ENCODE data around the gene DOCK4.

GRCh38 chr7:111785076-111785475, 421.1 kb downstream of the DOCK4 start:
- no peak for TF ChIP-seq CTCF (IDR thresholded peaks at IDR 0.05; ENCODE audit: control extremely low read depth in 1 of 3, insufficient read depth in 1 of 3, low read depth in 1 of 3, low read length in 3 of 3)
- no peak for TF ChIP-seq CHD1 (IDR thresholded peaks at IDR 0.05; ENCODE audit: low read depth, low read length)
- TF ChIP-seq SRF (IDR thresholded peaks at IDR 0.05; ENCODE audit: low read depth, low read length) = no peak
- no peak for TF ChIP-seq POLR2AphosphoS5 (IDR thresholded peaks at IDR 0.05; ENCODE audit: low read depth, low read length)
- no peak for TF ChIP-seq CEBPB (IDR thresholded peaks at IDR 0.05; ENCODE audit: low read depth, low read length)
- TF ChIP-seq POLR2A (IDR thresholded peaks at IDR 0.05; ENCODE audit: control extremely low read depth in 1 of 2, low read depth in 2 of 2, low read length in 2 of 2) = no peak
- TF ChIP-seq RAD21 (IDR thresholded peaks at IDR 0.05 in 1 of 2, conservative IDR thresholded peaks at IDR 0.05 in 1 of 2; ENCODE audit: low read depth in 2 of 2, low read length in 2 of 2) = no peak
- no peak for TF ChIP-seq BACH1 (IDR thresholded peaks at IDR 0.05; ENCODE audit: low read length)
- no peak for TF ChIP-seq PHF8 (conservative IDR thresholded peaks at IDR 0.05; ENCODE audit: low read depth, low read length)
- TF ChIP-seq CTBP2 (IDR thresholded peaks at IDR 0.05; ENCODE audit: borderline replicate concordance, insufficient read depth, insufficient read length, low read length) = no peak
- TF ChIP-seq TAF1 (IDR thresholded peaks at IDR 0.05; ENCODE audit: low read depth, low read length) = no peak
- no peak for TF ChIP-seq EP300 (IDR thresholded peaks at IDR 0.05; ENCODE audit: borderline replicate concordance in 1 of 2, low read depth in 2 of 2, low read length in 2 of 2)

All from H1 (cell line).